Neural progenitor cell (in vitro differentiated cells): ENCODE measurements around the gene PCDH9. TPM values are rescaled to one million over a fixed set of nuclear protein-coding genes. Genes with fewer than 3 reads are reported as not detected.
A peak's percentile ranks its signal among the peaks of the same experiment; 100 is the strongest.

Experiments used
- DNase-seq: peaks from one replicate; pipeline ENCODE4 v3.0.0-alpha.2; 2016; ENCODE audit warnings: low spot score
- H2AFZ ChIP-seq: fragments of 200-600 bp; sonication (generic); replicated peaks from 2 replicates; pipeline ENCODE4 v1.6.1; 2016; ENCODE audit warnings: antibody characterized with exemption
- H3F3A ChIP-seq: fragments of 200-600 bp; sonication (generic); 2 replicates; pipeline ENCODE4 v1.6.1; 2016; ENCODE audit warnings: antibody characterized with exemption, low read depth
- H3K27ac ChIP-seq: fragments of 200-600 bp; sonication (generic); 2 replicates; pipeline ENCODE4 v1.5.1; 2016; ENCODE audit warnings: mild to moderate bottlenecking
- H3K27me3 ChIP-seq: fragments of 200-600 bp; sonication (generic); 2 replicates; pipeline ENCODE4 v1.6.1; 2016; ENCODE audit warnings: mild to moderate bottlenecking, moderate library complexity
- H3K36me3 ChIP-seq: fragments of 200-600 bp; sonication (generic); 2 replicates; pipeline ENCODE4 v1.5.1; 2016
- H3K4me1 ChIP-seq: fragments of 200-600 bp; sonication (generic); 2 replicates; pipeline ENCODE4 v1.6.1; 2016; ENCODE audit warnings: mixed run types
- H3K4me2 ChIP-seq: fragments of 200-600 bp; sonication (generic); 2 replicates; pipeline ENCODE4 v1.6.1; 2016
- H3K4me3 ChIP-seq: fragments of 200-600 bp; sonication (generic); 2 replicates; pipeline ENCODE4 v1.5.1; 2016
- H3K79me2 ChIP-seq: fragments of 200-600 bp; sonication (generic); 2 replicates; pipeline ENCODE4 v1.6.1; 2016; ENCODE audit warnings: low read depth
- H3K9ac ChIP-seq: fragments of 200-600 bp; sonication (generic); 2 replicates; pipeline ENCODE4 v1.6.1; 2016
- H3K9me3 ChIP-seq: fragments of 200-600 bp; sonication (generic); 2 replicates; pipeline ENCODE4 v1.5.1; 2016; ENCODE audit warnings: low read depth
- H4K20me1 ChIP-seq: fragments of 200-600 bp; sonication (generic); 2 replicates; pipeline ENCODE4 v1.6.1; 2016; ENCODE audit warnings: low read depth
- H3K27ac Mint-ChIP-seq: 3 replicates; pipeline ENCODE4 v1.8.0; 2021; ENCODE audit warnings: mixed read lengths
- H3K27me3 Mint-ChIP-seq: 2 replicates; pipeline ENCODE4 v1.8.0; 2022; ENCODE audit warnings: low read depth, mild to moderate bottlenecking, inconsistent platforms, moderate library complexity, mixed read lengths; ENCODE audit not compliant: insufficient read depth
- H3K36me3 Mint-ChIP-seq: 3 replicates; pipeline ENCODE4 v1.8.0; 2021; ENCODE audit warnings: mixed read lengths
- H3K4me1 Mint-ChIP-seq: 3 replicates; pipeline ENCODE4 v1.8.0; 2021; ENCODE audit warnings: mixed read lengths
- H3K4me3 Mint-ChIP-seq: 3 replicates; pipeline ENCODE4 v1.8.0; 2021; ENCODE audit warnings: mild to moderate bottlenecking, moderate library complexity, mixed read lengths
- H3K9me3 Mint-ChIP-seq: 3 replicates; pipeline ENCODE4 v1.8.0; 2020; ENCODE audit warnings: mixed read lengths
- CTCF ChIP-seq: fragments of 200-600 bp; sonication (generic); IDR thresholded peaks from 2 replicates; pipeline ENCODE4 v1.5.1; 2017; ENCODE audit warnings: antibody characterized with exemption, mild to moderate bottlenecking
- EZH2 ChIP-seq: fragments of 200-600 bp; sonication (generic); IDR thresholded peaks from 2 replicates; pipeline ENCODE4 v1.6.1; 2017; ENCODE audit warnings: antibody characterized with exemption, mild to moderate bottlenecking, moderate library complexity
- EZH2phosphoT487 ChIP-seq: fragments of 200-600 bp; sonication (generic); IDR thresholded peaks from 2 replicates; pipeline ENCODE4 v1.6.1; 2017; ENCODE audit warnings: antibody characterized with exemption
- total RNA-seq: library from RNA; depleted of rRNA; stranded (reverse); fragments of >200 nt; gene quantifications from 2 replicates; pipeline ENCODE4 v1.2.3, GENCODE V29; 2015; ENCODE audit warnings: low replicate concordance

Gene PCDH9
- total RNA-seq, 1 donor from 2014 or later: 0.24 TPM

GRCh38 chr13:66546534-66547379, 683.4 kb downstream of the PCDH9 start:
- H3K27me3 Mint-ChIP-seq: no peaks in the 10 kb centered on the region
- H4K20me1 ChIP-seq: no peaks in the 10 kb centered on the region
- H2AFZ ChIP-seq: no peak overlapping the region
- DNase-seq: no peak
- no peak overlapping the region for H3K4me3 ChIP-seq
- no peaks in the 10 kb centered on the region for H3K4me1 ChIP-seq
- no peak overlapping the region for H3K27ac ChIP-seq
- no peaks in the 10 kb centered on the region for H3K79me2 ChIP-seq
- H3K36me3 Mint-ChIP-seq: no peaks in the 10 kb centered on the region
- H3K36me3 ChIP-seq: no peaks in the 10 kb centered on the region
- no peak overlapping the region for H3K4me2 ChIP-seq
- no peak for TF ChIP-seq EZH2
- TF ChIP-seq CTCF: no peak
- no peak for TF ChIP-seq EZH2phosphoT487
- H3F3A ChIP-seq: no peaks in the 10 kb centered on the region
- H3K9me3 ChIP-seq: no peaks in the 10 kb centered on the region
- H3K27me3 ChIP-seq: no peaks in the 10 kb centered on the region
- no peak overlapping the region for H3K9ac ChIP-seq
- H3K27ac Mint-ChIP-seq: no peak overlapping the region
- H3K4me1 Mint-ChIP-seq: no peaks in the 10 kb centered on the region
- H3K4me3 Mint-ChIP-seq: no peak overlapping the region
- no peaks in the 10 kb centered on the region for H3K9me3 Mint-ChIP-seq

GRCh38 chr13:66543780-66544179, 686.4 kb downstream of the PCDH9 start:
- no peaks in the 10 kb centered on the region for H3K36me3 ChIP-seq
- H3K27ac Mint-ChIP-seq: no peak overlapping the region
- no peak overlapping the region for H3K4me3 Mint-ChIP-seq
- TF ChIP-seq EZH2: no peak
- peak; percentile 24 for TF ChIP-seq CTCF
- no peaks in the 10 kb centered on the region for H3K79me2 ChIP-seq
- H3K4me3 ChIP-seq: no peak overlapping the region
- DNase-seq: no peak
- no peak overlapping the region for H3K27ac ChIP-seq
- H3K27me3 ChIP-seq: no peaks in the 10 kb centered on the region
- no peaks in the 10 kb centered on the region for H4K20me1 ChIP-seq
- H3K4me2 ChIP-seq: no peak overlapping the region
- H3F3A ChIP-seq: no peaks in the 10 kb centered on the region
- no peak overlapping the region for H2AFZ ChIP-seq
- no peaks in the 10 kb centered on the region for H3K9me3 Mint-ChIP-seq
- H3K9me3 ChIP-seq: no peaks in the 10 kb centered on the region
- H3K36me3 Mint-ChIP-seq: no peaks in the 10 kb centered on the region
- H3K27me3 Mint-ChIP-seq: no peaks in the 10 kb centered on the region
- H3K4me1 Mint-ChIP-seq: no peaks in the 10 kb centered on the region
- no peak overlapping the region for H3K9ac ChIP-seq
- H3K4me1 ChIP-seq: no peaks in the 10 kb centered on the region

- no peak overlapping the region for H3K9ac ChIP-seq
- no peak overlapping the region for H3K4me2 ChIP-seq
- Mint-ChIP-seq H3K36me3 (no peaks in the 10 kb centered on the region), H3K9me3 (no peaks in the 10 kb centered on the region), H3K4me1 (peaks cover 2% of the 10 kb centered on the region), H3K27me3 (no peaks in the 10 kb centered on the region), H3K27ac (no peak overlapping the region), H3K4me3 (no peak overlapping the region)
- H3F3A ChIP-seq: no peaks in the 10 kb centered on the region
- no peak overlapping the region for H3K4me3 ChIP-seq
- no peaks in the 10 kb centered on the region for H3K79me2 ChIP-seq
- H3K27me3 ChIP-seq: no peaks in the 10 kb centered on the region
- H4K20me1 ChIP-seq: no peaks in the 10 kb centered on the region
- H3K27ac ChIP-seq: no peak overlapping the region
- no peak for DNase-seq
- no peaks in the 10 kb centered on the region for H3K36me3 ChIP-seq
- no peak for TF ChIP-seq EZH2phosphoT487
- no peak for TF ChIP-seq EZH2
- no peak for TF ChIP-seq CTCF
- no peak overlapping the region for H2AFZ ChIP-seq
- no peaks in the 10 kb centered on the region for H3K4me1 ChIP-seq
- no peaks in the 10 kb centered on the region for H3K9me3 ChIP-seq
Measured at GRCh38 chr13:66537417-66537816, 692.7 kb downstream of the PCDH9 start.
